ENCODE measurements around the gene ADD1. TPM values are rescaled to one million over a fixed set of nuclear protein-coding genes. Genes with fewer than 3 reads are reported as not detected.

The ADD1 gene
- total and polyA plus RNA-seq, 2 of the 13 experiments (the other 11 are each of a cell fraction or from before 2014, with no cell fraction given): 73.9 to 122 TPM

GRCh38 chr4:2825740-2826139 lies 17.9 kb upstream of the ADD1 start:
- Histone ChIP-seq H3K4me1 (ENCODE audit: insufficient read depth, low read length) (no peaks in the 10 kb centered on the region), H3K9me3 (ENCODE audit: low read length) (no peaks in the 10 kb centered on the region), H2AFZ (ENCODE audit: low read length) (no peak overlapping the region), H3K27ac (ENCODE audit: extremely low read length, insufficient read depth, low read length) (no peak overlapping the region), H4K20me1 (ENCODE audit: insufficient read depth, low read length) (no peaks in the 10 kb centered on the region; the same call in 1 of the 2 replicates), H3K79me2 (ENCODE audit: insufficient read depth, low read length) (no peaks in the 10 kb centered on the region), H3K4me2 (ENCODE audit: low read depth, low read length) (no peak overlapping the region), H3K4me3 (replicated peaks in 1 of 3; ENCODE audit: insufficient read depth in 1 of 3, low read depth in 2 of 3, low read length in 3 of 3) (no peak overlapping the region), H3K27me3 (ENCODE audit: control insufficient read depth in 1 of 2, insufficient read depth in 2 of 2, low read length in 2 of 2) (no peaks in the 10 kb centered on the region), H3K36me3 (replicated peaks in 1 of 2; ENCODE audit: control insufficient read depth in 1 of 2, insufficient read depth in 2 of 2, low read length in 2 of 2) (peaks cover 18 to 53% of the 10 kb centered on the region in 2 experiments; a peak in 4 of 5 replicates), H3K9ac (ENCODE audit: insufficient read depth, low read depth, low read length) (no peak overlapping the region)
- BruUV-seq (replicated peaks): no TSS peak
- no peak for ATAC-seq
- intact Hi-C loops (cut with micrococcal nuclease; ENCODE audit: unreplicated experiment): no loop called here
- WGBS (ENCODE audit: low lambda C conversion rate): 86% methylated on average over 7 of the region's 13 CpGs
- POLR2A ChIA-PET: no interaction called here
- TF ChIP-seq BCLAF1 (IDR thresholded peaks at IDR 0.05) (no peak), AGO2 (optimal IDR thresholded peaks at IDR 0.05; ENCODE audit: low read depth, low read length) (peak; percentile 34)
- FAIRE-seq: no peak
- in situ Hi-C loops (cut with HindIII; ENCODE audit: extremely low pct_ligation_motif_present, low pct_unique_long_range_greater_than_20kb): no loop called here
- CTCF ChIA-PET (ENCODE audit: low intra/inter-chr PET ratio, low total read pairs): no interaction called here
- no peak for DNase-seq (ENCODE audit: low spot score)

GRCh38 chr4:2827071-2827873 lies 16.4 kb upstream of the ADD1 start:
- ChIA-PET POLR2A (no interaction called here), CTCF (ENCODE audit: low intra/inter-chr PET ratio, low total read pairs) (no interaction called here)
- no peak for ATAC-seq
- Histone ChIP-seq H3K4me2 (ENCODE audit: low read depth, low read length) (no peak overlapping the region), H3K4me3 (replicated peaks in 1 of 3; ENCODE audit: insufficient read depth in 1 of 3, low read depth in 2 of 3, low read length in 3 of 3) (no peak overlapping the region), H2AFZ (ENCODE audit: low read length) (no peak overlapping the region), H3K36me3 (replicated peaks in 1 of 2; ENCODE audit: control insufficient read depth in 1 of 2, insufficient read depth in 2 of 2, low read length in 2 of 2) (peaks cover 21 to 61% of the 10 kb centered on the region in 2 experiments; a peak in 4 of 5 replicates), H3K9ac (ENCODE audit: insufficient read depth, low read depth, low read length) (no peak overlapping the region), H3K4me1 (ENCODE audit: insufficient read depth, low read length) (no peaks in the 10 kb centered on the region), H3K27ac (ENCODE audit: extremely low read length, insufficient read depth, low read length) (no peak overlapping the region), H3K9me3 (ENCODE audit: low read length) (no peaks in the 10 kb centered on the region), H3K79me2 (ENCODE audit: insufficient read depth, low read length) (no peaks in the 10 kb centered on the region), H4K20me1 (ENCODE audit: insufficient read depth, low read length) (no peaks in the 10 kb centered on the region), H3K27me3 (ENCODE audit: control insufficient read depth in 1 of 2, insufficient read depth in 2 of 2, low read length in 2 of 2) (no peaks in the 10 kb centered on the region)
- FAIRE-seq: no peak
- no peak for TF ChIP-seq AKAP8 (CRISPR knock-in tag; IDR thresholded peaks at IDR 0.05)
- TF ChIP-seq SMAD1 (CRISPR knock-in tag; IDR thresholded peaks at IDR 0.05; ENCODE audit: borderline replicate concordance, low read depth): no peak
- no peak for TF ChIP-seq ZNF224 (CRISPR knock-in tag; IDR thresholded peaks at IDR 0.05)
- TF ChIP-seq ZNF670 (CRISPR knock-in tag; IDR thresholded peaks at IDR 0.05; ENCODE audit: borderline replicate concordance): no peak
- no peak for TF ChIP-seq ZFP62 (CRISPR knock-in tag; IDR thresholded peaks at IDR 0.05)
- TF ChIP-seq CBFB (CRISPR knock-in tag; IDR thresholded peaks at IDR 0.05): no peak
- no peak for TF ChIP-seq NFIC (IDR thresholded peaks at IDR 0.05; ENCODE audit: low read length)
- no peak for TF ChIP-seq POGK (CRISPR knock-in tag; conservative IDR thresholded peaks at IDR 0.05)
- DNase-seq (ENCODE audit: low spot score): no peak
- intact Hi-C loops (cut with micrococcal nuclease; ENCODE audit: unreplicated experiment) (no loop called here), in situ Hi-C loops (cut with HindIII; ENCODE audit: extremely low pct_ligation_motif_present, low pct_unique_long_range_greater_than_20kb) (no loop called here)
- 97% methylated on average over 23 of the region's 31 CpGs for WGBS (ENCODE audit: low lambda C conversion rate)
- no TSS peak for BruUV-seq (replicated peaks)
